Measurements from ENCODE around the gene STK35. TPM values are rescaled to one million over a fixed set of nuclear protein-coding genes. Genes with fewer than 3 reads are reported as not detected.

The STK35 gene
- total and polyA plus RNA-seq, 2 of the 13 experiments (the other 11 are each of a cell fraction or from before 2014, with no cell fraction given) = 27.4 to 29.8 TPM

DNA sequence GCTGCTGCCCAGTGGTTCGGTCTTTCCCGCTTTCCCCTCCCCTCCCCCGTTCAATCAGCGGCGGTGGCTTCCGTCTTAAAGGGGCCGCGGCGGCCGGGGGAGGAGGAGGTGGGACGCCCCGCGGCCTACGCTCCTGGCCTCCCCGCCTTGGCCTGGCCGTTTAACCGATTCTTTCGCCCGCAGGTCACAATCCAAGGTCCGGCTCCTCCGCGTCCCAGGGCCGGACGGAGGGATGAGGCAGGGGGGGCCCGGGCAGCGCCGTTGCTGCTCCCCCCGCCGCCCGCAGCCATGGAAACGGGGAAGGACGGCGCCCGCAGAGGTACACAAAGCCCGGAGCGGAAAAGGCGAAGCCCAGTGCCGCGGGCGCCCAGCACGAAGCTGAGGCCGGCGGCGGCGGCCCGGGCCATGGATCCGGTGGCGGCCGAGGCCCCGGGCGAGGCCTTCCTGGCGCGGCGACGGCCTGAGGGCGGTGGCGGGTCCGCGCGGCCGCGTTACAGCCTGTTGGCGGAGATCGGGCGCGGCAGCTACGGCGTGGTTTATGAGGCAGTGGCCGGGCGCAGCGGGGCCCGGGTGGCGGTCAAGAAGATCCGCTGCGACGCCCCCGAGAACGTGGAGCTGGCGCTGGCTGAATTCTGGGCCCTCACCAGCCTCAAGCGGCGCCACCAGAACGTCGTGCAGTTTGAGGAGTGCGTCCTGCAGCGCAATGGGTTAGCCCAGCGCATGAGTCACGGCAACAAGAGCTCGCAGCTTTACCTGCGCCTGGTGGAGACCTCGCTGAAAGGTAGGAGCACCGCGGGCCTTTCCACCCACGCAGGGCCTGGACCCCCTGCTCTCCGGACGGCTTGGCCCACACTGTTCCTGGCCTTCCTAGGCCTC is 1.2 kb downstream of the STK35 start (continued):
- TF ChIP-seq ZNF83 (CRISPR knock-in tag; IDR thresholded peaks at IDR 0.05; ENCODE audit: borderline replicate concordance) (no peak), CTCF (CRISPR knock-in tag; IDR thresholded peaks at IDR 0.05) (peak; percentile 32; the same call in 1 of the 2 replicates), CAMTA2 (CRISPR knock-in tag; IDR thresholded peaks at IDR 0.05; ENCODE audit: borderline replicate concordance) (no peak; the same call in 1 of the 2 replicates), SRSF4 (IDR thresholded peaks at IDR 0.05; ENCODE audit: low read depth, low read length, poor library complexity, severe bottlenecking) (peak; percentile 70), SMAD3 (CRISPR knock-in tag; IDR thresholded peaks at IDR 0.05) (no peak), ZNF207 (IDR thresholded peaks at IDR 0.05; ENCODE audit: borderline replicate concordance) (no peak), ARID2 (CRISPR knock-in tag; IDR thresholded peaks at IDR 0.05; ENCODE audit: borderline replicate concordance) (0 out of 2 replicates have a peak, but pooled peaks have one; percentile 68), ZNF264 (CRISPR knock-in tag; IDR thresholded peaks at IDR 0.05) (0 out of 2 replicates have a peak, but pooled peaks have one; percentile 22), FOXK1 (CRISPR knock-in tag; IDR thresholded peaks at IDR 0.05; ENCODE audit: borderline replicate concordance, low read depth) (peak; percentile 71), ZNF747 (CRISPR knock-in tag; IDR thresholded peaks at IDR 0.05; ENCODE audit: borderline replicate concordance) (peak; percentile 41; the same call in 1 of the 2 replicates), MIER2 (CRISPR knock-in tag; IDR thresholded peaks at IDR 0.05) (no peak), POGZ (CRISPR knock-in tag; IDR thresholded peaks at IDR 0.05) (no peak), FOXO1 (CRISPR knock-in tag; IDR thresholded peaks at IDR 0.05) (peak; percentile 7; the same call in 1 of the 2 replicates), POLR2AphosphoS5 (IDR thresholded peaks at IDR 0.05; ENCODE audit: low read depth, low read length) (peak; percentile 73; the same call in 1 of the 2 replicates), CBFB (CRISPR knock-in tag; IDR thresholded peaks at IDR 0.05) (0 out of 2 replicates have a peak, but pooled peaks have one; percentile 49), ZNF180 (CRISPR knock-in tag; IDR thresholded peaks at IDR 0.05; ENCODE audit: borderline replicate concordance, low read depth) (peak; percentile 91; the same call in 1 of the 2 replicates), XBP1 (CRISPR knock-in tag; IDR thresholded peaks at IDR 0.05) (peak; percentile 64; the same call in 1 of the 2 replicates), NR0B2 (CRISPR knock-in tag; IDR thresholded peaks at IDR 0.05) (peak; percentile 87), ZBTB42 (CRISPR knock-in tag; IDR thresholded peaks at IDR 0.05) (no peak), U2AF1 (optimal IDR thresholded peaks at IDR 0.05; ENCODE audit: low read depth, low read length) (peak; percentile 43), ZNF598 (CRISPR knock-in tag; IDR thresholded peaks at IDR 0.05; ENCODE audit: borderline replicate concordance) (peak; percentile 20; the same call in 1 of the 2 replicates), SRSF9 (IDR thresholded peaks at IDR 0.05; ENCODE audit: borderline replicate concordance, insufficient read depth, low read depth, low read length, poor library complexity, severe bottlenecking) (no peak)
- TF ChIP-seq, protein P1, sequence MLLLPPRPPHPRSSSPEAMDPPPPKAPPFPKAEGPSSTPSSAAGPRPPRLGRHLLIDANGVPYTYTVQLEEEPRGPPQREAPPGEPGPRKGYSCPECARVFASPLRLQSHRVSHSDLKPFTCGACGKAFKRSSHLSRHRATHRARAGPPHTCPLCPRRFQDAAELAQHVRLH (CRISPR knock-in tag; IDR thresholded peaks at IDR 0.05; ENCODE audit: borderline replicate concordance, low read depth) = no peak
- TF ChIP-seq, protein P2, sequence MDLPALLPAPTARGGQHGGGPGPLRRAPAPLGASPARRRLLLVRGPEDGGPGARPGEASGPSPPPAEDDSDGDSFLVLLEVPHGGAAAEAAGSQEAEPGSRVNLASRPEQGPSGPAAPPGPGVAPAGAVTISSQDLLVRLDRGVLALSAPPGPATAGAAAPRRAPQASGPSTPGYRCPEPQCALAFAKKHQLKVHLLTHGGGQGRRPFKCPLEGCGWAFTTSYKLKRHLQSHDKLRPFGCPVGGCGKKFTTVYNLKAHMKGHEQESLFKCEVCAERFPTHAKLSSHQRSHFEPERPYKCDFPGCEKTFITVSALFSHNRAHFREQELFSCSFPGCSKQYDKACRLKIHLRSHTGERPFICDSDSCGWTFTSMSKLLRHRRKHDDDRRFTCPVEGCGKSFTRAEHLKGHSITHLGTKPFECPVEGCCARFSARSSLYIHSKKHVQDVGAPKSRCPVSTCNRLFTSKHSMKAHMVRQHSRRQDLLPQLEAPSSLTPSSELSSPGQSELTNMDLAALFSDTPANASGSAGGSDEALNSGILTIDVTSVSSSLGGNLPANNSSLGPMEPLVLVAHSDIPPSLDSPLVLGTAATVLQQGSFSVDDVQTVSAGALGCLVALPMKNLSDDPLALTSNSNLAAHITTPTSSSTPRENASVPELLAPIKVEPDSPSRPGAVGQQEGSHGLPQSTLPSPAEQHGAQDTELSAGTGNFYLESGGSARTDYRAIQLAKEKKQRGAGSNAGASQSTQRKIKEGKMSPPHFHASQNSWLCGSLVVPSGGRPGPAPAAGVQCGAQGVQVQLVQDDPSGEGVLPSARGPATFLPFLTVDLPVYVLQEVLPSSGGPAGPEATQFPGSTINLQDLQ (CRISPR knock-in tag; IDR thresholded peaks at IDR 0.05) = no peak; the same call in 1 of the 2 replicates

Data from HepG2 (cell line).